LNCaP clone FGC (cell line): Measurements from ENCODE around the gene SLC37A3.
"Not testable (repeated sequence)": the region's sequence is repeated elsewhere in the genome, so short reads cannot be mapped to it uniquely, and the experiment has no call there.

Experiments used
- DNase-seq: peaks from one replicate; pipeline ENCODE4 v3.0.0-alpha.2; 2011; ENCODE audit warnings: low read depth
- H3K4me3 ChIP-seq: 2 replicates; pipeline ENCODE4 v1.5.1; 2011; ENCODE audit warnings: mild to moderate bottlenecking, low read depth, low read length, control low read depth
- CTCF ChIP-seq: IDR thresholded peaks from 2 replicates; pipeline ENCODE4 v1.5.1; 2012; ENCODE audit warnings: mild to moderate bottlenecking; ENCODE audit not compliant: control insufficient read depth, insufficient read depth; ENCODE audit errors: extremely low read depth

The SLC37A3 gene

GRCh38 chr7:140330595-140330994 is 67.7 kb downstream of the SLC37A3 start:
- DNase-seq, result no peak
- no peak for TF ChIP-seq CTCF
- no peak overlapping the region for H3K4me3 ChIP-seq

GRCh38 chr7:140330128-140330527 is 68.2 kb downstream of the SLC37A3 start:
- no peak overlapping the region for H3K4me3 ChIP-seq
- TF ChIP-seq CTCF, result no peak
- no peak for DNase-seq

GRCh38 chr7:140327261-140327661 is 71.1 kb downstream of the SLC37A3 start:
- no peak overlapping the region for H3K4me3 ChIP-seq
- no peak for TF ChIP-seq CTCF
- no peak for DNase-seq

- no peak overlapping the region for H3K4me3 ChIP-seq
- peak; percentile 39 for DNase-seq
- TF ChIP-seq CTCF, result peak; percentile 83
Measured at GRCh38 chr7:140326116-140326928, 72.0 kb downstream of the SLC37A3 start.

GRCh38 chr7:140325600-140325999 is 72.7 kb downstream of the SLC37A3 start:
- TF ChIP-seq CTCF, result no peak

GRCh38 chr7:140324714-140325113 is 73.6 kb downstream of the SLC37A3 start:
- H3K4me3 ChIP-seq, result no peak overlapping the region
- no peak for TF ChIP-seq CTCF
- DNase-seq, result no peak

More at GRCh38 chr7:140325600-140325999, 72.7 kb downstream of the SLC37A3 start:
- no peak for DNase-seq
- H3K4me3 ChIP-seq, result no peak overlapping the region

- DNase-seq, result no peak
- no peak overlapping the region for H3K4me3 ChIP-seq
- TF ChIP-seq CTCF, result no peak
Measured at GRCh38 chr7:140322759-140323158, 75.6 kb downstream of the SLC37A3 start.

- not testable (repeated sequence) for H3K4me3 ChIP-seq, DNase-seq
Measured at GRCh38 chr7:140320078-140320477, 78.3 kb downstream of the SLC37A3 start.
